ENCODE results near the gene CYP2R1. TPM values are rescaled to one million over a fixed set of nuclear protein-coding genes. Genes with fewer than 3 reads are reported as not detected.

The CYP2R1 gene
- total and polyA plus RNA-seq, 2 of the 13 experiments (the other 11 are each of a cell fraction or from before 2014, with no cell fraction given) = 0.59 to 0.60 TPM

DNA sequence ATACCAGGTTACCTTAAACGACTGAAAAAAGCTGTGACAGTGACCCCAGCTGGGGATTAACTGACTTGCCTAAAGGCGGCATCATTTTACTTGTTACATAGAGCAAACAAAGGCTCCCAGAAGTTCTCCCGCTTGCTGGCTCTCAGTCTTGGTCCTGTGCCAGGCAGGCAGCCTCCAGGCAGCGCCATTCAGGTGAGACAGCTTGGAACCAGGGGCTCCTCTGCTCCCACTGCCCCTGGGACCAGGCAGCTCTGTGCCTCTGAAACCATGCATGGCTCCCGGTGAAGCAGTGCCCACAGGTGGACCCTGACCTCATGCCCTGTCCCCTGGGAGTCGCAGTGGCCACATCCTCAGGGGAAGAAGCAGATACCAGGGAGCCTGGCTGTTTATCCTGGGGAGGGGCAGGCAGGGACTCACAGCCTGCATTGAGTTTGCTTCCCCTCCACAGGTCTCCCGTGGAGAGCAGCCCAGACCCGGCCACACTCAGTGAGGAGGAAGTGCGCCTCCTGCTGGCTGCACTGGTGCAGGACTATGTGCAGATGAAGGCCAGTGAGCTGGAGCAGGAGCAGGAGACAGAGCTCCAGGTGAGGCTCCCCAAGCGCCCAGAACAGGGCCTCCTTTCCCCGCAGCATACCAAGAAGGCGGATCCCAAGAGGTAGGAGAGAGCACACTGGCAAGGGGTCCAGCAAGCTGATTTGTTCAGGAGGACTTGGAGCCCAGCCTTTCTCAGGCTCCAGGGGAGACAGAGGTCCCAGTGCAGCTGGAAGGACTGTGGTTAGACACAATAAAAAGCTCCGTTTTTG is 15.6 kb upstream of the CYP2R1 start (continued):
- TF ChIP-seq, protein P1, sequence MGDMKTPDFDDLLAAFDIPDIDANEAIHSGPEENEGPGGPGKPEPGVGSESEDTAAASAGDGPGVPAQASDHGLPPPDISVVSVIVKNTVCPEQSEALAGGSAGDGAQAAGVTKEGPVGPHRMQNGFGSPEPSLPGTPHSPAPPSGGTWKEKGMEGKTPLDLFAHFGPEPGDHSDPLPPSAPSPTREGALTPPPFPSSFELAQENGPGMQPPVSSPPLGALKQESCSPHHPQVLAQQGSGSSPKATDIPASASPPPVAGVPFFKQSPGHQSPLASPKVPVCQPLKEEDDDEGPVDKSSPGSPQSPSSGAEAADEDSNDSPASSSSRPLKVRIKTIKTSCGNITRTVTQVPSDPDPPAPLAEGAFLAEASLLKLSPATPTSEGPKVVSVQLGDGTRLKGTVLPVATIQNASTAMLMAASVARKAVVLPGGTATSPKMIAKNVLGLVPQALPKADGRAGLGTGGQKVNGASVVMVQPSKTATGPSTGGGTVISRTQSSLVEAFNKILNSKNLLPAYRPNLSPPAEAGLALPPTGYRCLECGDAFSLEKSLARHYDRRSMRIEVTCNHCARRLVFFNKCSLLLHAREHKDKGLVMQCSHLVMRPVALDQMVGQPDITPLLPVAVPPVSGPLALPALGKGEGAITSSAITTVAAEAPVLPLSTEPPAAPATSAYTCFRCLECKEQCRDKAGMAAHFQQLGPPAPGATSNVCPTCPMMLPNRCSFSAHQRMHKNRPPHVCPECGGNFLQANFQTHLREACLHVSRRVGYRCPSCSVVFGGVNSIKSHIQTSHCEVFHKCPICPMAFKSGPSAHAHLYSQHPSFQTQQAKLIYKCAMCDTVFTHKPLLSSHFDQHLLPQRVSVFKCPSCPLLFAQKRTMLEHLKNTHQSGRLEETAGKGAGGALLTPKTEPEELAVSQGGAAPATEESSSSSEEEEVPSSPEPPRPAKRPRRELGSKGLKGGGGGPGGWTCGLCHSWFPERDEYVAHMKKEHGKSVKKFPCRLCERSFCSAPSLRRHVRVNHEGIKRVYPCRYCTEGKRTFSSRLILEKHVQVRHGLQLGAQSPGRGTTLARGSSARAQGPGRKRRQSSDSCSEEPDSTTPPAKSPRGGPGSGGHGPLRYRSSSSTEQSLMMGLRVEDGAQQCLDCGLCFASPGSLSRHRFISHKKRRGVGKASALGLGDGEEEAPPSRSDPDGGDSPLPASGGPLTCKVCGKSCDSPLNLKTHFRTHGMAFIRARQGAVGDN (CRISPR knock-in tag; IDR thresholded peaks at IDR 0.05) = peak; percentile 73
- TF ChIP-seq HOXA5 (CRISPR knock-in tag; IDR thresholded peaks at IDR 0.05) (no peak), HDAC6 (IDR thresholded peaks at IDR 0.05; ENCODE audit: low read depth, low read length) (no peak), FOXJ3 (CRISPR knock-in tag; IDR thresholded peaks at IDR 0.05; ENCODE audit: borderline replicate concordance) (no peak), ZNF354B (CRISPR knock-in tag; IDR thresholded peaks at IDR 0.05) (0 out of 2 replicates have a peak, but pooled peaks have one; percentile 76), ZNF670 (CRISPR knock-in tag; IDR thresholded peaks at IDR 0.05; ENCODE audit: borderline replicate concordance) (no peak), RARA (CRISPR knock-in tag; IDR thresholded peaks at IDR 0.05) (no peak), ZHX2 (IDR thresholded peaks at IDR 0.05; ENCODE audit: low read depth) (no peak), ZHX2 (CRISPR knock-in tag; IDR thresholded peaks at IDR 0.05; ENCODE audit: borderline replicate concordance) (no peak), ZBED4 (CRISPR knock-in tag; IDR thresholded peaks at IDR 0.05; ENCODE audit: borderline replicate concordance) (0 out of 2 replicates have a peak, but pooled peaks have one; percentile 37), PPARG (CRISPR knock-in tag; conservative IDR thresholded peaks at IDR 0.05) (no peak), ATF4 (CRISPR knock-in tag; IDR thresholded peaks at IDR 0.05) (0 out of 4 replicates have a peak, but pooled peaks of 1 of the 2 experiments have one; percentile 37), ZNF776 (CRISPR knock-in tag; IDR thresholded peaks at IDR 0.05) (no peak)

All from HepG2 (cell line).